H1 (cell line): ENCODE data around the gene GREM2. TPM values are rescaled to one million over a fixed set of nuclear protein-coding genes. Genes with fewer than 3 reads are reported as not detected.

Experiments used
- CTCF ChIA-PET: fragments of 300-600 bp; sonication (Branson Sonifier 250); formaldehyde crosslinking; loops from one replicate; lab custom pipeline; 2021; ENCODE audit not compliant: partially characterized antibody; lab: Charles Lee
- POLR2A ChIA-PET: fragments of 300-600 bp; sonication (Branson Sonifier 250); formaldehyde crosslinking; loops from one replicate; lab custom pipeline; 2021; ENCODE audit warnings: inconsistent platforms; ENCODE audit not compliant: partially characterized antibody; lab: Charles Lee
- DNase-seq, 2 experiments: peaks; one replicate each; pipeline versions ENCODE4 v3.0.0 to v3.0.0-alpha.2; 2010 to 2022; ENCODE audit warnings: low spot score in 2 of 2, low read depth in 1 of 2, mixed read lengths in 1 of 2
- FAIRE-seq: peaks from 2 replicates; lab custom pipeline; 2011; peaks lifted over from hg19 to GRCh38; lab: Jason Lieb, UNC
- H2AFZ ChIP-seq: 2 replicates; pipeline ENCODE4 v1.8.1; 2012; ENCODE audit warnings: low read length, inconsistent platforms
- H2AK5ac ChIP-seq: 2 replicates; pipeline ENCODE4 v1.6.1; 2013; ENCODE audit warnings: low read depth, low read length
- H2BK120ac ChIP-seq: replicated peaks from 2 replicates; pipeline ENCODE3; 2013; ENCODE audit warnings: low read depth, low read length, inconsistent platforms
- H2BK12ac ChIP-seq: 2 replicates; pipeline ENCODE4 v1.6.1; 2013; ENCODE audit warnings: low read depth, low read length
- H2BK15ac ChIP-seq: 2 replicates; pipeline ENCODE4 v1.6.1; 2013; ENCODE audit warnings: low read length
- H2BK20ac ChIP-seq: 2 replicates; pipeline ENCODE4 v1.6.1; 2013; ENCODE audit warnings: low read length
- H2BK5ac ChIP-seq: 2 replicates; pipeline ENCODE4 v1.6.1; 2013; ENCODE audit warnings: low read depth, low read length
- H3K14ac ChIP-seq: 2 replicates; pipeline ENCODE4 v1.6.1; 2013; ENCODE audit warnings: inconsistent platforms; ENCODE audit not compliant: insufficient read length
- H3K18ac ChIP-seq: 2 replicates; pipeline ENCODE4 v1.6.1; 2013; ENCODE audit warnings: low read length; ENCODE audit errors: extremely low read depth
- H3K23ac ChIP-seq: 2 replicates; pipeline ENCODE4 v1.6.1; 2013; ENCODE audit warnings: inconsistent platforms; ENCODE audit not compliant: insufficient read length
- H3K23me2 ChIP-seq: 2 replicates; pipeline ENCODE4 v1.6.1; 2013; ENCODE audit warnings: low read depth, low read length
- H3K27ac ChIP-seq: 2 replicates; pipeline ENCODE4 v1.6.1; 2011; ENCODE audit warnings: low read depth, low read length, inconsistent platforms
- H3K27me3 ChIP-seq, 4 experiments: replicated peaks in 1 of 4; 1 replicate in 1 of 4; 2 replicates in 3 of 4; pipeline versions ENCODE4 v1.6.1 to v1.8.1; 2011 to 2013; ENCODE audit warnings: low read length in 3 of 4, mild to moderate bottlenecking in 3 of 4, inconsistent platforms in 2 of 4, mixed read lengths in 2 of 4, moderate library complexity in 1 of 4; ENCODE audit not compliant: control insufficient read depth in 3 of 4, insufficient read depth in 3 of 4; ENCODE audit errors: extremely low read depth in 1 of 4
- H3K36me3 ChIP-seq, 4 experiments: 2 replicates each; pipeline versions ENCODE4 v1.6.1 to v1.8.1; 2011 to 2013; ENCODE audit warnings: mild to moderate bottlenecking in 4 of 4, low read length in 3 of 4, moderate library complexity in 2 of 4, control low read depth in 1 of 4, inconsistent platforms in 1 of 4; ENCODE audit not compliant: insufficient read depth in 4 of 4, control insufficient read depth in 2 of 4
- H3K4ac ChIP-seq: replicated peaks from 2 replicates; pipeline ENCODE3; 2013; ENCODE audit warnings: low read length, low read depth, mixed read lengths, inconsistent platforms; ENCODE audit not compliant: insufficient read length
- H3K4me1 ChIP-seq, 4 experiments: replicated peaks in 1 of 4; 1 replicate in 1 of 4; 2 replicates in 3 of 4; pipeline versions ENCODE4 v1.6.1 to v1.8.1; 2011 to 2013; ENCODE audit warnings: low read length in 3 of 4, inconsistent platforms in 2 of 4, mixed read lengths in 1 of 4; ENCODE audit not compliant: insufficient read depth in 4 of 4, control insufficient read depth in 3 of 4
- H3K4me2 ChIP-seq, 2 experiments: 2 replicates each; pipeline versions ENCODE4 v1.6.1 to v1.8.1; 2011 to 2013; ENCODE audit warnings: low read depth in 2 of 2, low read length in 2 of 2, control low read depth in 1 of 2, inconsistent platforms in 1 of 2, mild to moderate bottlenecking in 1 of 2; ENCODE audit not compliant: insufficient read depth in 1 of 2
- H3K4me3 ChIP-seq, 4 experiments: fragments of 200-600, 300-600 bp in 1 of 4; sonication (generic), shearing (Covaris generic), sonication (Bioruptor Twin) in 1 of 4; 2 replicates each; pipeline versions ENCODE4 v1.5.1 to v1.8.1; 2011 to 2016; ENCODE audit warnings: low read length in 4 of 4, low read depth in 3 of 4, control low read depth in 2 of 4, inconsistent platforms in 2 of 4, mild to moderate bottlenecking in 2 of 4, mixed read lengths in 1 of 4, moderate library complexity in 1 of 4; ENCODE audit not compliant: insufficient read depth in 2 of 4; ENCODE audit errors: extremely low read depth in 1 of 4
- H3K56ac ChIP-seq: replicated peaks from 2 replicates; pipeline ENCODE3; 2013; ENCODE audit warnings: low read depth, mild to moderate bottlenecking, mixed read lengths, low read length, inconsistent platforms; ENCODE audit not compliant: insufficient read length
- H3K79me1 ChIP-seq: 2 replicates; pipeline ENCODE4 v1.6.1; 2013; ENCODE audit warnings: low read depth, low read length, control low read depth
- H3K79me2 ChIP-seq, 2 experiments: 2 replicates each; pipeline versions ENCODE4 v1.6.1 to v1.8.1; 2012 to 2013; ENCODE audit warnings: low read length in 2 of 2, mild to moderate bottlenecking in 2 of 2, inconsistent platforms in 1 of 2; ENCODE audit not compliant: insufficient read depth in 2 of 2, control insufficient read depth in 1 of 2
- H3K9ac ChIP-seq, 4 experiments: replicated peaks in 1 of 4; 1 replicate in 1 of 4; 2 replicates in 3 of 4; pipeline versions ENCODE4 v1.6.1 to v1.8.1; 2011 to 2013; ENCODE audit warnings: low read depth in 3 of 4, low read length in 3 of 4, control low read depth in 2 of 4, mild to moderate bottlenecking in 2 of 4, moderate library complexity in 2 of 4, inconsistent platforms in 1 of 4; ENCODE audit errors: extremely low read depth in 1 of 4
- H3K9me3 ChIP-seq, 2 experiments: 2 replicates each; pipeline versions ENCODE4 v1.6.1 to v1.8.1; 2012 to 2013; ENCODE audit warnings: mild to moderate bottlenecking in 2 of 2, moderate library complexity in 2 of 2, control low read depth in 1 of 2, inconsistent platforms in 1 of 2, low read depth in 1 of 2, low read length in 1 of 2, mixed read lengths in 1 of 2; ENCODE audit not compliant: insufficient read depth in 2 of 2
- H4K20me1 ChIP-seq, 2 experiments: replicated peaks in 1 of 2; 2 replicates each; pipeline versions ENCODE3 to v1.8.1; 2011 to 2013; ENCODE audit warnings: inconsistent platforms in 2 of 2, low read length in 2 of 2, mild to moderate bottlenecking in 1 of 2; ENCODE audit not compliant: insufficient read depth in 2 of 2, control insufficient read depth in 1 of 2
- H4K5ac ChIP-seq: 2 replicates; pipeline ENCODE4 v1.6.1; 2013; ENCODE audit warnings: low read length, low read depth, mixed read lengths, inconsistent platforms; ENCODE audit not compliant: insufficient read length
- H4K8ac ChIP-seq: 2 replicates; pipeline ENCODE4 v1.8.0; 2013; ENCODE audit warnings: mild to moderate bottlenecking, moderate library complexity, low read length, inconsistent platforms; ENCODE audit not compliant: insufficient read depth; ENCODE audit errors: extremely low read depth
- H4K91ac ChIP-seq: replicated peaks from 2 replicates; pipeline ENCODE3; 2013; ENCODE audit warnings: low read length, mixed read lengths, inconsistent platforms; ENCODE audit not compliant: insufficient read length
- ASH2L ChIP-seq: fragments of 200-600, 300-600 bp; sonication (generic); IDR thresholded peaks from one replicate; pipeline ENCODE4 v1.7.1; 2017; ENCODE audit warnings: low read length
- BCL11A ChIP-seq, 2 experiments: IDR thresholded peaks; one replicate each; pipeline ENCODE4 v1.6.1; 2011; ENCODE audit warnings: low read depth in 2 of 2, low read length in 2 of 2, mild to moderate bottlenecking in 2 of 2
- CEBPB ChIP-seq: IDR thresholded peaks from 2 replicates; pipeline ENCODE4 v1.6.1; 2012; ENCODE audit warnings: low read depth, low read length
- GTF2F1 ChIP-seq: IDR thresholded peaks from 2 replicates; pipeline ENCODE4 v1.6.1; 2012; ENCODE audit warnings: low read depth, low read length, improper control_type of control experiment, borderline replicate concordance
- HDAC6 ChIP-seq: IDR thresholded peaks from one replicate; pipeline ENCODE4 v1.7.1; 2012; ENCODE audit warnings: low read depth, mild to moderate bottlenecking, inconsistent platforms, low read length, moderate library complexity
- KDM5A ChIP-seq: fragments of 200-600 bp; IDR thresholded peaks from 2 replicates; pipeline ENCODE4 v1.7.1; 2012; ENCODE audit warnings: mild to moderate bottlenecking, low read length, inconsistent platforms, mixed read lengths
- RNF2 ChIP-seq: fragments of 200-900, 300-1000 bp; sonication (generic); IDR thresholded peaks from 2 replicates; pipeline ENCODE4 v1.7.1; 2016; ENCODE audit warnings: borderline replicate concordance, low read depth, mild to moderate bottlenecking, antibody characterized with exemption, low read length; ENCODE audit not compliant: poor library complexity, severe bottlenecking; ENCODE audit errors: missing control alignments
- SP4 ChIP-seq: IDR thresholded peaks from 2 replicates; pipeline ENCODE4 v1.6.1; 2012; ENCODE audit warnings: low read length, inconsistent platforms
- SRF ChIP-seq: IDR thresholded peaks from 2 replicates; pipeline ENCODE4 v1.6.1; 2011; ENCODE audit warnings: mild to moderate bottlenecking, low read depth, low read length, moderate library complexity
- TBP ChIP-seq: IDR thresholded peaks from 2 replicates; pipeline ENCODE4 v1.6.1; 2011; ENCODE audit warnings: low read depth, low read length, improper control_type of control experiment
- polyA plus RNA-seq, 7 experiments: library from polyadenylated mRNA; depleted of rRNA in 3 of 7; stranded (reverse) in 5 of 7; unstranded in 2 of 7; fragments of >200 nt in 5 of 7; fragments of 200-250 nt in 2 of 7; gene quantifications; 1 replicate in 5 of 7; 2 replicates in 1 of 7; 4 replicates in 1 of 7; pipeline versions ENCODE4 v1.2.1 to v1.2.3, GENCODE V29; 2011 to 2013; ENCODE audit warnings: missing spikeins in 2 of 7, mixed read lengths in 2 of 7
- total RNA-seq: library from RNA; stranded (reverse); fragmentation: NEBNext Ultra II Directional; extraction: Animal tissue kit (Norgen Biotek cat#: 25700); gene quantifications from 2 replicates; pipeline ENCODE4 v1.2.1, GENCODE V29; 2021

The GREM2 gene
- total and polyA plus RNA-seq, 2 of the 8 experiments (the other 6 are each of a cell fraction or from before 2014, with no cell fraction given): 0.05 TPM; not detected in 1

GRCh38 chr1:240650877-240651276, 38.9 kb upstream of the GREM2 start:
- Histone ChIP-seq H3K56ac (no peak overlapping the region), H3K79me1 (no peaks in the 10 kb centered on the region), H3K9ac (no peak overlapping the region), H3K4me1 (no peaks in the 10 kb centered on the region), H3K4me2 (no peak overlapping the region), H4K8ac (no peak overlapping the region), H3K79me2 (no peaks in the 10 kb centered on the region), H4K91ac (no peak overlapping the region), H3K4me3 (no peak overlapping the region), H3K23me2 (no peaks in the 10 kb centered on the region), H2BK120ac (no peak overlapping the region), H4K20me1 (no peaks in the 10 kb centered on the region), H3K14ac (no peak overlapping the region), H3K23ac (no peak overlapping the region), H2BK20ac (no peak overlapping the region), H3K4ac (no peak overlapping the region), H2BK5ac (no peak overlapping the region), H3K18ac (no peak overlapping the region), H2BK15ac (no peak overlapping the region), H3K36me3 (no peaks in the 10 kb centered on the region), H3K27ac (no peak overlapping the region), H4K5ac (no peak overlapping the region), H2BK12ac (no peak overlapping the region), H3K27me3 (no peaks in the 10 kb centered on the region), H2AFZ (no peak overlapping the region), H3K9me3 (no peaks in the 10 kb centered on the region), H2AK5ac (no peak overlapping the region)
- no peak for FAIRE-seq
- POLR2A ChIA-PET: no interaction called here
- CTCF ChIA-PET: no interaction called here
- no peak for DNase-seq
- TF ChIP-seq KDM5A (no peak), RNF2 (no peak), SP4 (no peak), TBP (no peak), GTF2F1 (no peak), CEBPB (no peak), ASH2L (no peak), HDAC6 (no peak), SRF (no peak), BCL11A (IDR thresholded peaks at IDR 0.05; ENCODE audit: low read depth in 2 of 2, low read length in 2 of 2) (no peak)
